ENCODE data around the gene LDAH. TPM values are rescaled to one million over a fixed set of nuclear protein-coding genes. Genes with fewer than 3 reads are reported as not detected.

Gene LDAH
- total RNA-seq, 1 donor from 2014 or later, result 15.6 TPM

DNA sequence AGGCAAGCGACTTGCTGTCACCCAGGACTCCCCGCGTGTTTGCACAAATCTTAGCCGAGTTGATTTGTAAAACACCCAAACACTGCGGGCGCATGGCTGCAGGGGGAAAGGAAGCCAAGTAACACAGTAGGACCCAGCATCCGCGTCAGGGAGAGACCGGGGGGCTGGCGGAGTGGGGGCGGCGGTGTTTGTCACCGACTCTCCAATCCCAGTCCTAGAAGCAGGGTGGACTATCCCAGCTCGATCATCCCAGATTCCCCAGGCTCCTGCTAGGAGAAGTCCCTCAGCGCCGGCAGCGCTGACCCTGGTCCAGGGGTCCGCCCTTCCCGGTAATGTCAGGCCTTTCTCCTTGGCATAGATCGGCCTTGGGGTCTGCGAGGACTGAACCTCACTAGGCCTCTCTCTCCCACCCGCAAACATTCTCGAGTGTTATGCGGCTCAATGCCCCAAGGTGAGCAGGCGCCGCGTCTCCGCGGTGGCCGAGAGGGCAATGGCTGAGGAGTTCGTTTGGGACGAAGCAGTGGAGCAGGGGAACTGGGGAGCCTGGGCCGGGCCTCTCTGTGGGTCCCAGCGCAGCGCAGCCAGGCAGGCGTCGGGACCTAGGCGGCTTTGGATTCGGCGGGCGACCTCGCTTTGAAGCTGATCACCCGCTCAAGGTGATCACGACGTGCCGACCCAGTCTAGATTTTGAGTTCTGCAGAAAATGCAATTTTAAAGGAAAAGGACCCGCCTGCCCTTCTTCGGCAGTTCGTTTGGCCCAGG, 157.5 kb downstream of the LDAH start:
- Histone ChIP-seq H3K36me3 (peaks cover 4 to 5% of the 10 kb centered on the region in 2 donors), H3K27ac (peak overlapping the region; percentile 95 to 96), H3K9me3 (no peaks in the 10 kb centered on the region), H3K4me1 (peaks cover 3 to 20% of the 10 kb centered on the region in 2 donors), H3K27me3 (no peaks in the 10 kb centered on the region), H3K4me3 (peak overlapping the region; percentile 63 to 72)
- peak in 1 of 2 donors; percentile 71 for DNase-seq (ENCODE audit: low spot score in 2 of 2)
- TF ChIP-seq, protein P1, sequence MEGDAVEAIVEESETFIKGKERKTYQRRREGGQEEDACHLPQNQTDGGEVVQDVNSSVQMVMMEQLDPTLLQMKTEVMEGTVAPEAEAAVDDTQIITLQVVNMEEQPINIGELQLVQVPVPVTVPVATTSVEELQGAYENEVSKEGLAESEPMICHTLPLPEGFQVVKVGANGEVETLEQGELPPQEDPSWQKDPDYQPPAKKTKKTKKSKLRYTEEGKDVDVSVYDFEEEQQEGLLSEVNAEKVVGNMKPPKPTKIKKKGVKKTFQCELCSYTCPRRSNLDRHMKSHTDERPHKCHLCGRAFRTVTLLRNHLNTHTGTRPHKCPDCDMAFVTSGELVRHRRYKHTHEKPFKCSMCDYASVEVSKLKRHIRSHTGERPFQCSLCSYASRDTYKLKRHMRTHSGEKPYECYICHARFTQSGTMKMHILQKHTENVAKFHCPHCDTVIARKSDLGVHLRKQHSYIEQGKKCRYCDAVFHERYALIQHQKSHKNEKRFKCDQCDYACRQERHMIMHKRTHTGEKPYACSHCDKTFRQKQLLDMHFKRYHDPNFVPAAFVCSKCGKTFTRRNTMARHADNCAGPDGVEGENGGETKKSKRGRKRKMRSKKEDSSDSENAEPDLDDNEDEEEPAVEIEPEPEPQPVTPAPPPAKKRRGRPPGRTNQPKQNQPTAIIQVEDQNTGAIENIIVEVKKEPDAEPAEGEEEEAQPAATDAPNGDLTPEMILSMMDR (IDR thresholded peaks at IDR 0.05), result no peak
- intact Hi-C loops (cut with DNase I), result loop anchor here (1.0 to 5.0 kb wide), 3 partner anchors 14 to 157 kb away; partner anchors contain the start of genes HS1BP3 and LDAH

DNA sequence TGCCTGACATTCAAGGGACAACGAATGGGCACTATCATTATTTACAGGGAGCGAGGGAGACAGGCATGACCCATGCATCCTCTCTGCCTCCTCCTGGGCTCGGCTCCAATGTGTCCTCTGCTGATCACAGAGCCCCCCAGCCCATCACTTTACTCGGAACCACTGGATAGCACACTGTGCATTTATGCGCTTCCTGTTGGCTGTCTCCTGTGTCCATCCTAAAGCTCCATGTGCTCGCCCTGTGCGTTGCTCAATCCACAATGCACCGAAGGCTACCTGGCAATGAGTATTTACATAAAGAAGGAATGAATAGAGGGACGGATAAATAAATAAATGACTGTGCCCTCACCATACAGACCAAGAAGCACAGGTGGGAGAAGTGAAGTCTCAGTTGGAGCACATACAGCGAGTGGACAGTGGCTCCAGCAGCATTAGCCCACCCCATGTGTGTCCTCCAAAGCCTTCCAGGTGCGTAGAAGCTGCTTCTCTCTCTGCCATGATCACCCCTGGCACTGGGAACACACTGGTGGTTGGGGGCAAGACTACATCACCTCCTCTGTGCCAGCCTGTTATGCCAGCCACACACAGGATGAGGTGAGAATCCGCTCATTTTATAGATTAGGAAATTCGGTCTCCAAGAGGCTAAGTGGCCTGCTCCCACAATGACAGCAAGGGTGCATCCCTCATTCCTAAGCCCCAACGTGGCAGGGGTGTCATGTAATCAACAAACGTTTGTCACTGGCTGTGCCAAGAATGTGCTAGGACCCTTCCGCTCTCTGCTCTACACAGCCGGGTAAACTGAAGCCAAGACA, 158.3 kb downstream of the LDAH start:
- Histone ChIP-seq H3K27me3 (no peaks in the 10 kb centered on the region), H3K9me3 (no peaks in the 10 kb centered on the region), H3K36me3 (no peaks in the 10 kb centered on the region), H3K4me3 (peak overlapping the region; percentile 63 to 72), H3K27ac (peak overlapping the region; percentile 95 to 96), H3K4me1 (peaks cover 3 to 14% of the 10 kb centered on the region in 2 donors)
- DNase-seq (ENCODE audit: low spot score in 2 of 2), result peak in 1 of 2 donors; percentile 62
- intact Hi-C loops (cut with DNase I), result loop anchor here (5.0 kb wide), 2 partner anchors 58 to 503 kb away; no protein-coding TSS in a partner anchor
- TF ChIP-seq, protein P1 (IDR thresholded peaks at IDR 0.05), result no peak

DNA sequence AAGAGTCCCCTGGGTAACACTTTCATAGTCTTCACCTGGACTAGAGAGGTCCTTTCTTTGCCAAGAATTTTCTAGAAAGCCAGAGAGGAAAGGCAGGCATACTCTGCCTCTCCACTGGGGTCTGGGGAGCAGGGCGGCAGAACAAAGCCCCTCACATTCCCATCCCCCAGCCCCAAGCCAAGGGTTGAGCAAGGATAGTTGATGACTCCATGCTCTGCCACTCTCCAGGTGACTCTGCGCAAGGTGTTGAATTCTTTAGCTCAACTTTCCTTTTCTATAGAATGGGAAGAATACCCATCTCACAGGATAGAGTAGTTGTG, 158.9 kb downstream of the LDAH start:
- no peak for DNase-seq (ENCODE audit: low spot score in 2 of 2)
- H3K9me3 ChIP-seq, result no peaks in the 10 kb centered on the region
- TF ChIP-seq, protein P1 (IDR thresholded peaks at IDR 0.05), result no peak
- no peaks in the 10 kb centered on the region for H3K36me3 ChIP-seq
- peak overlapping the region in 1 of 2 donors; percentile 72 for H3K4me3 ChIP-seq
- H3K27me3 ChIP-seq, result no peaks in the 10 kb centered on the region
- peak overlapping the region in 1 of 2 donors; percentile 19 for H3K27ac ChIP-seq
- intact Hi-C loops (cut with DNase I), result loop anchor here (5.0 kb wide), 1 partner anchor 503 kb away; no protein-coding TSS in a partner anchor
- peaks cover 2 to 14% of the 10 kb centered on the region in 2 donors for H3K4me1 ChIP-seq

DNA sequence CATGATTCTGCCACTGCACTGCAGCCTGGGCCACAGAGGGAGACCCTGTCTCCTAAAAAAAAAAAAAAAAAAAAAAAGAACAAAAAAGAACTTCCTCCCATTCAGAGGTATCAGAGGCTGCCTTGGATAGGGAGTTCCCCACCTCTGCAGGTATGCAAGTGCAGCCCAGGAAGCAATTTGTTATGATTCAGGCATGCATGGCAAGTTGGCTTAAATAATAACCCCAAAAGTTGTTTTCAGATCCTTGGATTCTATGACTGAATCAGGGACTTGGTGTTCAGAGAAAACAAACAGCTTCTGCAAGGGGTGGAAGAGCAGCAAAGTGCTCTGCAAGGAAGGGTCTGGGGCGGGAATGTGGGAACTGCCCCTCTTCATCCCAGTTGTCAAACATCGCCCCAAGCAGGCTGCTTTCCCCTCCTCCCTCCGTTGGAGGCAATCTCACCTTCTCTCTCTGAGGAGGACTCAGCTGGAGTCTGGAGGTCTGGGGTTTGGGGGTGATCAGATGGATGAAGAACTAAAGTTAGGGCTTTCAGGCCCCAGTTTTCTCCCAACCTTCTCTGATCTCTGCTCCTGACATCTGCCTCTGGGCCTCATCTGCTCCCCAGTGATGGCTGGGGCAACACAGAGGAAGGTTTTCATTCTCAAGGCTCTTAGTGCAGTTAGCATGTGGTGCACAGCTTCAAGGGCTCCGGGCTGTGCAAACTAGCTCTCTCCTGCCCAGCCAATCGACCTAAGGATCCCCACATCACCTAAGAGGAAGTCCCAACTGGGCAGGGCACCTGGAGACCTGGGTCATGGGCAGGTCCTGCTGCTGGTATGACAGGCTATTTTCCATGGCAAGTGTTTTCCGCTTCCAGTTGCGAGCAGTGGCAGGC, 159.5 kb downstream of the LDAH start:
- Histone ChIP-seq H3K4me3 (no peak overlapping the region), H3K27me3 (no peaks in the 10 kb centered on the region), H3K27ac (peak overlapping the region in 1 of 2 donors; percentile 19), H3K4me1 (peaks cover 0 to 9% of the 10 kb centered on the region in 2 donors), H3K9me3 (no peaks in the 10 kb centered on the region), H3K36me3 (no peaks in the 10 kb centered on the region)
- DNase-seq (ENCODE audit: low spot score in 2 of 2), result peak in 1 of 2 donors; percentile 52
- intact Hi-C loops (cut with DNase I), result loop anchor here (5.0 kb wide), 1 partner anchor 504 kb away; no protein-coding TSS in a partner anchor
- TF ChIP-seq, protein P1 (IDR thresholded peaks at IDR 0.05), result no peak
